BLaER1 (cell line): Measurements from ENCODE around the gene CPSF7.

Experiments used
- H3K27ac ChIP-seq: shearing (Covaris generic); formaldehyde crosslinking; 2 replicates; pipeline ENCODE4 v1.8.1; 2022
- H3K27me3 ChIP-seq: shearing (Covaris generic); formaldehyde crosslinking; 2 replicates; pipeline ENCODE4 v1.8.1; 2022
- H3K36me3 ChIP-seq: shearing (Covaris generic); formaldehyde crosslinking; 2 replicates; pipeline ENCODE4 v1.8.1; 2022
- H3K4me1 ChIP-seq: shearing (Covaris generic); formaldehyde crosslinking; 2 replicates; pipeline ENCODE4 v1.8.1; 2022
- H3K4me2 ChIP-seq: shearing (Covaris generic); formaldehyde crosslinking; 2 replicates; pipeline ENCODE4 v1.8.1; 2022
- H3K4me3 ChIP-seq: shearing (Covaris generic); formaldehyde crosslinking; 2 replicates; pipeline ENCODE4 v1.8.1; 2022
- H3K9ac ChIP-seq: shearing (Covaris generic); formaldehyde crosslinking; 2 replicates; pipeline ENCODE4 v1.8.1; 2022
- H3K9me3 ChIP-seq: shearing (Covaris generic); formaldehyde crosslinking; 2 replicates; pipeline ENCODE4 v1.8.1; 2022
- H4K20me1 ChIP-seq: shearing (Covaris generic); formaldehyde crosslinking; 2 replicates; pipeline ENCODE4 v1.8.1; 2022
- Cebpa-rat ChIP-seq: shearing (Covaris generic); IDR thresholded peaks from 2 replicates; pipeline ENCODE4 v1.8.1; 2022

CPSF7 gene

DNA sequence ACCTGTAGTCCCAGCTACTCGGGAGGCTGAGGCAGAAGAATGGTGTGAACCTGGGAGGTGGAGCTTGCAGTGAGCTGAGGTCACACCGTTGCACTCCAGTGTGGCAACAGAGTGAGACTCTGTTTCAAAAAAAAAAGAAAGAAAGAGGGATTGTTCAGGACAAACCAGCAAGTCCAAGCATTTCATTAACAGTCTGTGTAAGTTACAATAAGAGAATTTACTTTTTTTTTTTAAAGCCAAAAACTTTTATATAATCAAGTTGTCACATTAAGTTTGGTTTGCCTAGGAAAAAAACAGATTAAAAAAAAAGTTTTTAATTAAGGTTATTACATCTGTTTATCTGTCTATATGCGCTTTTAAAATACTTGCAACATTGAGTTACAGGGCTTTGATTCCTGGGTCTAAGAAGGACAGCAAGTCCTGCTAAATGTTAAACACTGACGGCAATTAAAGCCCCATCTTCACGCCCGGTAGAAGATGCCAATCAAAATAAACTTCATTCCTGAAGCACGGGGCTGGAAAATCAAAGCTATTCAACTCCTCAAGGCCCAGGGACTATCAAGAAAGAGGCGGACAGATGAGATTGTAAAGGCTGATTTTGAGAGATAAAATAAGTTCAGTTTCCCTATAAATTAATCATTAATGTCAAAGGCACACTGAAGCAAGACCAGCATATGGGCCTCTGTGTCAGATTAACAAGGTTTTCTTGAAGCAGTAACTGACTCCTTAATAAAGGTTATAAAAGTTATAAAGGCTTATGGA lies 56.9 kb downstream of the CPSF7 start:
- Histone ChIP-seq H3K36me3 (peaks cover 88% of the 10 kb centered on the region), H4K20me1 (no peaks in the 10 kb centered on the region), H3K9ac (no peak overlapping the region), H3K27me3 (no peaks in the 10 kb centered on the region), H3K27ac (no peak overlapping the region), H3K4me3 (no peak overlapping the region), H3K9me3 (peaks cover 55% of the 10 kb centered on the region), H3K4me1 (no peaks in the 10 kb centered on the region), H3K4me2 (no peak overlapping the region)
- no peak for TF ChIP-seq Cebpa-rat

GRCh38 chr11:61370349-61371005 lies 59.3 kb downstream of the CPSF7 start:
- Histone ChIP-seq H3K4me2 (no peak overlapping the region), H3K9ac (no peak overlapping the region), H3K4me3 (no peak overlapping the region), H3K4me1 (no peaks in the 10 kb centered on the region), H4K20me1 (no peaks in the 10 kb centered on the region), H3K36me3 (peaks cover 98% of the 10 kb centered on the region), H3K27me3 (no peaks in the 10 kb centered on the region), H3K9me3 (peaks cover 55% of the 10 kb centered on the region), H3K27ac (no peak overlapping the region)
- no peak for TF ChIP-seq Cebpa-rat

- Histone ChIP-seq H3K36me3 (peaks cover 98% of the 10 kb centered on the region), H3K4me3 (no peak overlapping the region), H3K4me2 (no peak overlapping the region), H4K20me1 (no peaks in the 10 kb centered on the region), H3K27ac (no peak overlapping the region), H3K9ac (no peak overlapping the region), H3K4me1 (no peaks in the 10 kb centered on the region), H3K27me3 (no peaks in the 10 kb centered on the region), H3K9me3 (peaks cover 49% of the 10 kb centered on the region)
- TF ChIP-seq Cebpa-rat, result no peak
These were observed 60.1 kb downstream of the CPSF7 start for GRCh38 chr11:61369372-61370348.

GRCh38 chr11:61368646-61369045 lies 61.1 kb downstream of the CPSF7 start:
- Histone ChIP-seq H4K20me1 (no peaks in the 10 kb centered on the region), H3K36me3 (peaks cover 98% of the 10 kb centered on the region), H3K4me2 (no peak overlapping the region), H3K4me3 (no peak overlapping the region), H3K9me3 (peaks cover 39% of the 10 kb centered on the region), H3K27me3 (no peaks in the 10 kb centered on the region), H3K9ac (no peak overlapping the region), H3K4me1 (peaks cover 2% of the 10 kb centered on the region; the same call in 1 of the 2 replicates), H3K27ac (no peak overlapping the region)
- no peak for TF ChIP-seq Cebpa-rat

GRCh38 chr11:61367406-61367805 lies 62.4 kb downstream of the CPSF7 start:
- Histone ChIP-seq H3K9ac (no peak overlapping the region), H3K4me3 (no peak overlapping the region), H3K4me2 (no peak overlapping the region), H3K9me3 (peaks cover 29% of the 10 kb centered on the region), H3K36me3 (peaks cover 91% of the 10 kb centered on the region), H3K27me3 (no peaks in the 10 kb centered on the region), H4K20me1 (no peaks in the 10 kb centered on the region), H3K27ac (no peak overlapping the region), H3K4me1 (peaks cover 14% of the 10 kb centered on the region)
- TF ChIP-seq Cebpa-rat, result no peak

- Histone ChIP-seq H3K4me3 (no peak overlapping the region), H3K9me3 (no peaks in the 10 kb centered on the region), H3K9ac (no peak overlapping the region), H3K27ac (no peak overlapping the region), H4K20me1 (no peaks in the 10 kb centered on the region), H3K4me2 (no peak overlapping the region), H3K27me3 (no peaks in the 10 kb centered on the region), H3K36me3 (peaks cover 58% of the 10 kb centered on the region), H3K4me1 (peaks cover 34% of the 10 kb centered on the region)
- no peak for TF ChIP-seq Cebpa-rat
These were observed 65.6 kb downstream of the CPSF7 start for GRCh38 chr11:61364012-61364675.

GRCh38 chr11:61362542-61362875 lies 67.3 kb downstream of the CPSF7 start:
- Histone ChIP-seq H3K36me3 (peaks cover 42% of the 10 kb centered on the region), H3K9ac (peak overlapping the region; percentile 99), H3K27ac (peak overlapping the region; percentile 99), H3K4me1 (peaks cover 50% of the 10 kb centered on the region), H3K9me3 (no peaks in the 10 kb centered on the region), H3K4me3 (peak overlapping the region; percentile 82), H3K4me2 (peak overlapping the region; percentile 94), H4K20me1 (no peaks in the 10 kb centered on the region), H3K27me3 (no peaks in the 10 kb centered on the region)
- TF ChIP-seq Cebpa-rat, result no peak

DNA sequence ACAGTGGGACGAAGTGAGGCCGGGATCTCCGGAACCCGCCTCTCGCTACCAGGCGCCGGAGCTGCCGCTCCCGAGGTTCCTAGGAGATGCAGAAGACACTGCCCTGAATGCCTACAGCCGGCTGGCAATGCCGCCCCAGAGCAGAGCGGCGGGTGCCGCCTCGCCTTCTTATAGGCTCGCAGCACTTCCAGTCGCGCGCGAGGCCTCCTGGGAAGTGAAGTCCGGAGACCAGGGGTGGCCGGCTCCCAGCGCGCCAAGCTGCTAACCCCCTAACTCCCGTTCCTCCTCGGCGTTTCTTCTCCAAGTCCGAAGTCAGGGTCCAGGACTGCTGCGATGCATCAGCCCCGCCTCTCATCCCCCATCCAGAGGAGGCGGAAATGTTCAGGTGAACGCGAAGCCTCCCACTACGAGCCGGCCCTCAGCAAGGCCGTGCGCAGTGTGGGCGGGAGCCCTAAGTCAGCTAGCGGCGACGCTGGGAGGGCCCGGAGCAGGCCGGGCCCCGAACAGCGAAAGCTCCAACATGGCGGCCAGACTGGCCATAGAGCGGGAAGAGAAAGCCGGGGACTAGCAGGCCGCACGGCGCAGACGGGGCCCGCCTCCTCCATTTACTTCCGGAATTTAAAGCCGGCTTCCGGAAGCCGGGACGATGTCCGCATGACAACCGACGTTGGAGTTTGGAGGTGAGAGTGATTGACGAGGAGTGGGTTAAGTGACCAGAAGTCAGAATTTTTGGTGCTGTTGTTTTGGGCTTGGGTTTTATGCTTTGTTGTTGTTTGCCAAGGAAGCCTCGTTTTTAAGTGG lies 67.8 kb downstream of the CPSF7 start, which contains the start of the genes CYB561A3 and TMEM138:
Gene CYB561A3 (minus strand): TSS at position 142 of the 801 bp plus-strand sequence. CDS start 5,169 bp downstream, outside the sequence.
Gene TMEM138 (plus strand): TSS at position 634 of the 801 bp plus-strand sequence. CDS start 2,017 bp downstream, outside the sequence.
- Histone ChIP-seq H3K27me3 (no peaks in the 10 kb centered on the region), H3K36me3 (peaks cover 36% of the 10 kb centered on the region), H3K4me1 (peaks cover 56% of the 10 kb centered on the region), H3K4me2 (peak within 1 kb of the TSS; percentile 94), H3K9ac (peak within 1 kb of the TSS; percentile 99), H3K4me3 (peak within 1 kb of the TSS; percentile 82), H3K27ac (peak within 1 kb of the TSS; percentile 99), H3K9me3 (no peaks in the 10 kb centered on the region), H4K20me1 (no peaks in the 10 kb centered on the region)
- TF ChIP-seq Cebpa-rat, result no peak
